Measurements from ENCODE around the gene PTPN23.

PTPN23 gene

DNA sequence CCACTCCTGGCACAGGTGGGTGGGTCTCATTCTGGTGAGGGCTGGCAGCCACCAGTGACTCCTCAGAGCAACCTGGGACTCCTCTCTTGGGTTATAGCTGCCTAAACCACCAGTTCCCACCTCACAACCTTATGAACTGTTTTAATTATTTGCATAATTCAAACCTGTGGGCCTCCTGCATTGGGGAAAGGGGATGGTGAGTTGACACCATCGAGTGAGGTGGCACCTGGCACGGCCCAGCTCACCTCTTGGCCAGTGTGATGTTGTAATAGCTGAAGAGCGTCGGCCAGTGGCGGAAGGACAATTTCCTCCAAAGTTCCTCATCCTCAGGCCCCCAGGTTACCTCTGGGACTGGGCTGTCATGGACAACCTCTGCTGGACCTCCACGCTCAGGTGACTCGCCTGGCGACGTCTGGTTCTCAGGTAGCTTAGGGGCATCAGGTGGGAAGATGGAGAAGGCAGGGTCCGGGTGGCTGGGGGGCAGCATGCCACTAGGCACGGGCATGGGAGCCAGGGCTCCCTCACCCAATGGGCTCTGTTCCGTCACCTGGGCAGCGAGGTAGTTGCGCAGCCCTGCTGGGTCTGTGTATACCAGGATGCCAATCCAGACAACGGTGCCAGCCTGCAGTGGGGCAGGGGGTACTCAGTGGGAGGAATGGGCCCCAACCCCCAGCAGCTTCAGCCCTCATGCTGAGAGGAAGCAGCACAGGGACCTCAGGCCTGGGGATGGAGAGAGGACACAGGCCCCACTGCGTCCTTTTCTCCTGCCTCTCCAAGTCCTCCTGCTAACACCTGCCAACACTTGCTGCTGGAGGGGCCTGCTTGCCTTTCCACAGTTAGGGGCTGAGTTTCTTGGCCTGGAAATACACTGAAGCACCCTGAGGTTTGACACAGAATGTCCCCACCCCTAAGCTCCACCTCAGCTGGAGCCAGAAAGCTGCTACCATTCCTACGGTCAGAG is 38.5 kb downstream of the PTPN23 start:
- DNase-seq (ENCODE audit: low read depth in 2 of 2) = no peak

DNA sequence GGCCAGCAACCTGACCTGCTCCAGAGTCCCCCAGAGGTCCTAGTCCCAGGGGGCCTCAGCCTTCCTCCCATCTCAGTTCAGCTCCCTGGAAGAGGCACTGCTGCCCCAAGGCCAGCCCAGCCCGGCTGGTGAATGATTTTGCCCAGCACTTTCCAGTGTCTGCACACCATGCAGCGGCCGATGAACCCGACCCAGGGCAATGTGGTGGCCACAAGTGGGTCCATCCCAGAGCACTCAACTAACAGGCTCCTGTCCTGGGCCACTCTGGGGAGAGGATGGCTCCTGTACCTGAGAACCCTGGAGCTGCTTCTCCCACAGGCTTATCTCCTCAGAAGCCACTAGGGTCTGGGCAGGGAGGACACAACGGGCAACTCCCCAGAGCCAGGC is 39.2 kb downstream of the PTPN23 start:
- DNase-seq (ENCODE audit: low read depth in 2 of 2) = no peak

DNA sequence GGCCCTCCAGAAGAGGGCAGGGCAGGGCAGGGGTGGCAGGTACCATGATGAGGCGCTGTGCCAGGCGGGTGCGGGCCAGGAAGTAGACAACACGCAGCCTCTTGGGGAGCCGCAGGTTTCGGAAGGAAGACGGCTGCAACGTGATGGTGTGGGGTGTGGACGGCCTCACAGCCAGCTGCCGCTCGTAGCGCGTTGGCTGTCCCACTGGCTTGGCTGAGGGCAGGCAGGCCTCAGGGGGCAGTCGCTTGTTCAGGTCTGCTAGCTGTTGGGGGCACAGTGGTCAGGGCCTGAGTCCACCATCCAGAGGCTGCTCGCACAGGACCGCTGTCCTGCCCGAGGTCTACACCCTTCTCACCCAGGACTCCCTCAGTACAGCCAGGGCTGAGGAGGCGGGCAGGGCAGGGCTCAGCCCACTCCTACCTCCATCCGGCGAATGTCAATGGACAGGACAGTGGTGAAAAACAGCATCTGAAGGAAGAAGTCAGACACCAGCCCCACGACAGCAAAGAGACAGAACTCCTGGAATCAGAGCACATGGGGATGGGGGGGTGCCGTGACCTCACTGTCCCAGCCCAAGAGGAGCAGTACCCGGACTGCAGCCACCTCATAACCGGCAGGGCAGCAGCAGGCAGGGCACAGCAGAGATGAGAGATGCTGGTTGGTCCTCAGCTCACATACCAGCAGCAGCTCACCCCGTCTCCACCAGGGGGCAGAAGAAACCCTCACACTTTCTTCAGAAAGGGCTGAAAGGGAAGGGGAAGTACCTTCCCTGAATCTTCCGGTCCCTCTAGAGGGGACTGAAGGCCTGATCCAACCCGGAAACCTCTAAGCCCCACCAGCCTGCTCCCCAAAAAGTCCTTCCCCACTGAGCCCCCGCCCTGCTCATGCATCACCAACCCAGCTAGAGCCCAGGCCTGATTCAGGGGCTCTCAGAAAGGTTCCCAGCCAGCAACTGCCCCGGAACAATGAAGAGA is 40.0 kb downstream of the PTPN23 start:
- DNase-seq (ENCODE audit: low read depth in 2 of 2) = peak; percentile 74 to 83

DNA sequence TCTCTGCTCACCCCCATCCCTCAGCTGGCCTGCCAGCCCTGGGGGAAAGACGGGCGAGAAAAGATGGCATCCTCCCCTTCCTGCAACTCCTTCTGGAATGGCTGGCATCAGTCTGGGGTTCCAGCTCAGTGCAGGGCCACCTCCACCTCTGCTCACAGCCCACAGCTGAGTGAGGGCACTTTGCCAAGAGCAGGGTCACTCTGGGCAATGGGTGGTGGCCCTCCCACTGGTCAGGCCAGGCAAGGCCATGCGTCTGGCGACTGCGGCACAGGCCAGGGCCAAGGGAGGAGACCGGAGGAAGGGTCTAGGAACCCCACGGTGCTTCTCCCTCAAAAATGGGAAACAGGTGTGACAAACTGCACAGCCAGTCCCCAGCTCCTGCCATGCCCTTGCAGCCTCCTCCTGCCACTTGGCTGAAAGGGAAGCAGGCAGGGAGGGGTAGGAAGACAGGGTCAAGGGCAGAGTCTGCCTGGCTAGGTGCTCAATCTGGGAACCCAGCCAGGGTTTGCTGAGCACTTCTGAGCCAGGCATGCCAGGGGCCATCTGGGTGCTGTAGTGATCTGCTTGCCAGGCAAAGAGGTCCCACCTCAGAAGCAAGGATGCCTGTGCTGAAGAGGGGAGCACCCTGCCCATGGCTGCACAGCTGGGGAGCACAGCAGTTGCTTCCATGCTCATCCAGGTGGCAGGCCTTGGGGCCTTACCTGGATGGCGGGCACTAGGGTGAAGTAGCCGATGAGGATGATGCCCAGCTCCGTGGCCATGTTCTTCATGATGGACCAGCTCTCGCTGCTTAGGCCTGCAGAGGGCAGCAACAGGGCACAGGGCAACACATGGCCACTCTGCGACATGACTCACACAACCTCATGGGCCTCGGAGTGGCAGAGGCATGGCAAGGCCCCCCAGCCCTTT is 41.2 kb downstream of the PTPN23 start:
- no peak for DNase-seq (ENCODE audit: low read depth in 2 of 2)

DNA sequence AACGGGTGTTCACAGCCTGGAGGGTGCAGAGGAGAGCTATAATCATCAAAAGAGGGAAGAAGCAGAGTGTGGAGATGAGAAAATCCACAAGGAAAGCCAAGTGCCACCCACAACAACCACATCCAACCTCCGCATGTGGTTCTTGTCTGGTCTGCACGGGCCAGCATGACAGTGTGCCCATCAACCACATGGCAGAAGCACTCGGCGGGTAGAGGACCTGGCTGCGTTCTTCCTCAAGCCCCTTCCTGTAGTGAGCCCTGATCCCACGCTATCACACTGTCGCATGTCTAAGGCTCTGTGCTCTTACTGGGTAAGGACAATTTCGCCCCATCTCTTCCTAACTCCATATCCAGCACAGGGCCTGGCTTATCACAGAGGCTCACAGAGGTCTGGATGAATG is 41.9 kb downstream of the PTPN23 start:
- no peak for DNase-seq (ENCODE audit: low read depth in 2 of 2)

DNA sequence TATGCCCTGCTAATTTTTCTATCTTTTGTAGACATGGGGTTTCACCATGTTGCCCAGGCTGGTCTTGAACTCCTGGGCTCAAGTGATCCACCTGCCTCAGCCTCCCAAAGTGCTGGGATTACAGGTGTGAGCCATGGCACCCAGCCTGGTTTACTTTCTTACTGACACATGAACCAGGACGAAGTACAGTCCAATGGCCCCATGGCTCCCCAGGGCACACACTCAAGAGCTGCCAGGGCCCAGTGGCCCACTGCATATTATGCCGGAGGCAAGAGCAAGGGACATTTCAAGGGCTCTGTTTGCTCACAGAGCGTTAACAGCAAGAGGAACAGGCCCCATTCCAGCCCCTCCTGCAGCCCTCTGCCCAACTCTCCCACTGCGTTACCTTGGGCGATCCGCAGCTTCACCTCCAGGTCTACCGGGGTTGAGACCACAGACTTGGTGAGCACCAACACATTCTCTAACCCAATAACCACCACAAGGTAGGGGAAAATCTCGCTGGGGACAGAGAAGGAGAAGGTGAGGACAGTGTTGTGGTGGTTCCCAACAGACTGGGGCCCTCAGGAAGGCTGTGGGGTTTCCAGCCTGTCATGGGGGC is 42.8 kb downstream of the PTPN23 start:
- no peak for DNase-seq (ENCODE audit: low read depth in 2 of 2)

DNA sequence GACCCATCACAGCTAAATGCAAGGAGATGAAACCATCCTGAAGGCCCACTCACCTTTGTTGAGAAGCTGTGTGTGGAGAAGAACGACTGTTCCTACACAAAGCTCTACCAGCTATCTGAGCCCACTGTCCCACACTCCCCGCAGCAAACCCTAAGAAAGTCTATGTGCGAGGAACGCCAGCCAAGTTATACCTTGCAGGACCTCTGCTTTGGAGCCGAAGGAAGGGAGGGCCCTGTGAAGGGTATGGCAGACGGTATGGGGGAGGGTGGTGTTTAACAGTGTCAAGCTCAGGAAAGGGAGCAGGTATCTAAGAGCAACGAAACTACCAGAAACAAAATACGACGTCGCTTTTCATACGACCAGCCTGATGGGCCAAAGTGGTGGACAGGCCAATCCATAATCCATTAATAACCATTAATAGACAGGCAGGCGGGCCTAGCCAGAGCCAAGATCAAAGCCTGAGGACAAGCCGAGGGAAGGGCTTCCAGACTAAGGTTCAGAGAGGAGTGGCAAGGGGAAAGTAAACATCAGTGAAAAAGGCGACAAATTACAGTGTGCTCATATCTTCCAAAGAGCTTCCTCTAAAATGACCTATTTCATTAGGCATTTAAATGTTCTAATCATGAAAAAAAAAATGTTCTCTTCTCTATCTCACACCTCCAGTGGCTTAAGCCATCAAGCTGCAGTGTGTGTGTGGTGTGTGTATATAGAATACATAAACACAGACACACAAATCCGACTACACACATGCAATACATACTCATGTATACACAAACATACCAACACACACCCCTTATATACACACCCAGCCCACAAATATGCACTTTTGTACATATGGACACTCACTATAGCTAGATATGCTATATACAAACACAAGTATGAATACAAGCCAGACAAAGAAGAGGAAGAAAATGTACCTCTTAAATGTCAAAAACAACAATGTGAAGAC is 43.9 kb downstream of the PTPN23 start:
- DNase-seq (ENCODE audit: low read depth in 2 of 2) = no peak

DNA sequence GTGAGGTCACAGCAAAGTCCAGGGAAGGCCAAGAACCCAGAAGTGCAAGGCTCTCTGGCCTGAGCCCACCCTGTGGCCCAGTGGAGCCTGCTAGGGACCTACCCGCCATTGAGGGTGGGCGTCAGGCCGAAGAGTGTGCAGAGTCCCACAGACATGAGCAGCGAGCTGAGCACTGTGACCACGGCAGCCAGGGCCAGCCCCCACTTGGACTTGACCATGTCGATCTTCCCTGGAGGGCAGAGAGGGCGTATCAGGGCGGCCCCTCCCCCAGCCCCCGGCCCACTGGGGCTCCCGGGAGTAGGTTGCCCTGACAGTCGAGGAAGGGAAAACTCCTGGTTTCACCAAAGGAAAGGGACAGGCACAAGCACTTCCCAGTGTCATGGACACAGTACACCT is 44.6 kb downstream of the PTPN23 start:
- no peak for DNase-seq (ENCODE audit: low read depth in 2 of 2)

DNA sequence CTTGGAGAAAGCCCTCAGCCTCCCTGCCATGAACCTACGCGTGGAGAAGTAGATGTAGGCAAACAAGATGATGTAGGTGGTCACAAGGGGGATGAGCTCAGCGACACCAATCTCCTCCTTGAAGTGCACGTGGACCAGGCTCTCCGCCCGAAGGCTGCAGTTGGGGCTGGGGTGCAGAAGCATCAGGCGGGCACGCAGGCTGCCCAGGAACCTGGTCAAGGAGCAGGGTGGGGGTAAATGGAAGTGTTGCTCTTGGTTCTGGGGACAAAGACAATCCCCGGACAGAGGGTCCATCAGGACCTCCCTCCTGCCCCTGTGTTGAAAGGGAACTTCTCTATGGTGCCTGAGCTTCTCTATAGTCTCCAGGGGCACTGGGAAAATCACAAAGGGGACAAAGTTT is 45.1 kb downstream of the PTPN23 start:
- DNase-seq (ENCODE audit: low read depth in 2 of 2) = no peak

DNA sequence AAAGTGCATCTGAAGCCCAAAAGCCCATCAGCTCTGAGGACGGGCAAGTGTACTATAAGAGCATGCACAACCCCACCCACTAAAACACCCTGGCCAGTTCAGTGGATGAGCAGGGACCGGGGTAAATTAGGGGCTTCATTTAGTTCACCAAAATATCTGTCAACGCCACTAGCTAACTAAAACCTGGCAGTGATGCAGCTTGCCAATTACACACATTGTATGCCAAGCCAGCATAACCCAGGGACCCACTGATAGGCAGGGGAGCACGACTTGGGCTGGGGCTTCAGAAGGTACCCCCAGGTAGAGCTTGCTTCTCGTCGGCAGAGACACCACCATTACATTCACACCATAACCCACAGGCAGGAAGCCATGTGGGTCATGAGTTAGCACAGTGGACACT is 47.0 kb downstream of the PTPN23 start:
- no peak for DNase-seq (ENCODE audit: low read depth in 2 of 2)

DNA sequence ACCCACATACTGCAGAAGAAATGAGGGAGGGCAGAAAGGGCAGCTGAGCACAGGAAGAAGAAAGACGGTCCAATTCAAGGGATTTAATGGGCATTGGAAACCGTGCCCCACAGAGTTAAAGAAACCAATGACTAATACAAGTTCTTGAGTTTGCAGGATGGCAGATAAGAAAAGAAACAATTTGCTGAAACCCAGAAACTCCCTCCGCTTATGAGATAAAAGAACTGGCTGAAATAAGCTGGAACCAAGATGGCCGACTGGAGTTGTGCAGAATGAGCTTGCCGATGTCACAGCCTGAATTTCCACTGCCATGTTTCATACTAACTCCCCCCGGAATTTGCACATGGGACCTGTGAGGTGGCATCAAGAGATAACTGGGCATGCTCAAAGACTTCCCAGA is 47.8 kb downstream of the PTPN23 start:
- no peak for DNase-seq (ENCODE audit: low read depth in 2 of 2)

DNA sequence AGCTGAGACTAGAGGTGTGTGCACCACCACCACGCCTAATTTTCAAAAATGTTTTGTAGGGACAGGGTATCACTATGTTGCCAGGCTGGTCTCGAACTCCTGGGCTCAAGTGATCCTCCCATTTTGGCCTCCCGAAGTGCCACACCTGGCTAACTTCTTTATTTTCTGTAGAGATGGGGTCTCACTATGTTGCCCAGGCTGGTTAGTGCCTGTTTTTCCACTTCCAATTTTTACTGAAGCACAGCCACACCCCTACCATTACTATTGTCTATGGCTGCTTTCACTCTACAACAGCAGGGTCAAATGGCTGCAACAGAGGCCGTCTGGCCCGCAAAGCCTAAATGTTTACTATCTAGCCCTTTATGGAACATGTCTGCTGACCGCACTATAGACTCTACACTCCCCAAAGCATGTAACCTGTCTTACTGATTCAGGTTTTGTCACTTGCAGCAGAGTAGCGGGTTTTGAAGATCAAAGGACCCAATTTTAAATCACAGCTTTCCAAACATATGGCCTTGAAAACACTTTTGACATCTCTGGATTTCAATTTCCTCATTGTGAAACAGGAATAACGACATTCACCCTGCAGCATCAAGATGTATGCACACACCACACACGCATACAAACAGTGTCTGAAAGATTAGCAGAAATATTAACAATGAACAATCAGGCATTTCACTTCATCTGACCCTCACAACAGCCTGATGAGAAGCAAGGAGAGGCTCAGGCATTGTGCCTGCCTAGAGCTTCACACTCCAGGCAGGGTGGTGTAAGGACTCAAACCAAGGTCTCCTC is 48.9 kb downstream of the PTPN23 start:
- no peak for DNase-seq (ENCODE audit: low read depth in 2 of 2)

DNA sequence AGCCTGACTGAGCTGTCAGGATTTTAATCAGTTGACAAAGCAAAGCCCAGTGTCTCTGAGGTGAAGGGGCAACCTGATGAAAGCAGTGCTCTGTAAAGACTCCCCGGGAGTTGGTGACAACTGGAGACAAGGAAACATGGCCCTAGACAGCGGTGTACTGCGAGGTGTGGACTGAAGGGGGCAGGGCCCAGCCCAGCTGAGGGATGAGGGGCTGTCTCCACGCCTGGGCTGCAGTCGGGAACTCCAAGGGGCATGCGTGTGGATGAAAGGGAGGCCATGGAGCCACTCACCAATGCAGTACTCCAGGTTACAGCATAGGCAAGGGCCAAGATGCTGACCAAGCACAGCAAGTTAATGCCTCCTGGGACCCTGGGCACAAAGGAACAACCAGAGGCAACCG is 49.8 kb downstream of the PTPN23 start:
- DNase-seq (ENCODE audit: low read depth in 2 of 2) = no peak

DNA sequence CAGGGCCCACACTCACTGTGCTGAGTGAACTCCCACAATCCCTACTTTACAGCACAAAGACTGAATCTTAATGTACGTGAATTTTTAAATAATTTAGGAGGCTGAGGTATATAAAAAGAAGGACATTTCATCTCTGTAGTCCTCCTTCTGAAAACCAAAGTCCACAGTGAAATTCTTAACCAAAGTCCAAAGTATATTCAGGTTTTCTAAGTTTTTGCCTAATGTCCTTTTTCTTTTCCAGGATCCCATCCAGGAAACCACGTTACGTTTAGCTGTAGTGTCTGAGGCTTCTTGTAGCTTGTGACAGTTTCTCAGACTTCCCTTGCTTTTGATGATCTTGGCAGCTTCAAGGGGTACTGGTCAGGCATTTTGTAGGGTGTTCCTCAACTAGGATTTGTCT is 50.4 kb downstream of the PTPN23 start:
- DNase-seq (ENCODE audit: low read depth in 2 of 2) = no peak

DNA sequence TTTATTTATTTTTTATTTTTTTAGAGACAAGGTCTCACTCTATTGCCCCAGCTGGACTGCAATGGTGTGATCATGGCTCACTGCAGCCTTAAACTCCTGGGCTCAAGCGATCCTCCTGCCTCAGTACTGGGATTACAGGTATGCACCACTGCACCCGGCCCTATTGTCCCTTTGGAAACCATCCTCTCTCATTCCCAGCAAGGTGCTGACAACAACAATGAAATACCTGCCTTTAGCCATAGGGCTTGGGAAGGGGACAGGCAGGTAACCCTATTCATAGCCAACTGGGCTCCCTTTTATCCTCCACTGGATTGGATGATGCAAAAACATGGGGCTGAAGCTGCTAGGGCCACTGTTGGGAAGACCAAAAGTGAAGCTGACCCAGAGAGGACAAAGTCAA is 51.9 kb downstream of the PTPN23 start:
- no peak for DNase-seq (ENCODE audit: low read depth in 2 of 2)

DNA sequence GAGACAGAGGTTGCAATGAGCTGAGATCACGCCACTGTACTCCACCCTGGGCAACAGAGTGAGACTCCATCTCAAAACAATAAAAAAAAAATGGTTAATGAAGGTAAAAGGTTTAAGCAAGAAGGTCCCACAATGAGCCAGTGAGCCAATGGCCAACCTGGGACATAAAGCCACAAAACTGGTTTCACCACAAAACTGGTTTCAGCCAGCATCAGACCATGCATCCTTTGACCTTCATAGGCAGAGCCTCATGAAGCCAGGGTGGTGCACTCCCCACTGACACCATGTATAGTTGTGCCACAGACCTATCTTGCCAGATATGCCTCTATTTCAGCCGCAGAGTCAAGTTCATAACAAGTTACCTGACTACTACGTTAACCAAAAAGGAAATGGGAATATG is 53.0 kb downstream of the PTPN23 start:
- DNase-seq (ENCODE audit: low read depth in 2 of 2) = no peak

DNA sequence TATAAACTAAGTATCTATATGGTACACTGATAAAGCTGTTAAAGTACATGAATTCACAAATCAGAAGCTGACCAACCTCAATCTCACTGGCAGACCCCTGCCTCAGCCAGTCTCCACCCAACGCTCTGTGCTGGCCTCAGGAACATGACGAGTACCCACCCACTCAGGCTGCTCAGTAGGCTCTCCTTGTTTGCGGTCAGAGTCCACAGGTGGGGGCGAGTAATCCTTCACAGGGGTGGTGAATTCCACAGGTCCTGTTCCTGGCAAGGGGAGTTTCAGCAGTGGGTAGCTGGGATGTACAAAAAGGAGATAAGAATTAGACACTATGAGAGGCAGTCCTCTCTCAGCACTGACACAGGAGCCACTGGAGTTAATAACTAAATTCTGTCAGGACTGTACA is 54.0 kb downstream of the PTPN23 start:
- DNase-seq (ENCODE audit: low read depth in 2 of 2) = no peak

DNA sequence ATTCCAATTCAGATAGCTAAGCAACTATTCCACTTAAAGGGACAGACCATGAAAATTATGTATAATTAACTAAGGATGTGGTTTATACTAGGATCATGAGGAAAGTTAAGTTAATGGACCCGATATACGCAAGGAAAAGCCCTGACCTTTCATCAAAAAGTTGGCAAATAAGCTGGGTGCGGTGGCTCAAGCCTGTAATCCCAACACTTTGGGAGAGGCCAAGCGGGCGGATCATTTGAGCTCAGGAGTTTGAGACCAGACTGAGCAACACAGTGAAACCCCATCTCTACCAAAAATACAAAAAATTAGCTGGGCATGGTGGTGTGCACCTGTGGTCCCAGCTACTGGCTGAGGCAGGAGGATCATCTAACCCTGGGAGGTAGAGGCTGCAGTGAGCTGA is 55.4 kb downstream of the PTPN23 start:
- DNase-seq (ENCODE audit: low read depth in 2 of 2) = no peak

DNA sequence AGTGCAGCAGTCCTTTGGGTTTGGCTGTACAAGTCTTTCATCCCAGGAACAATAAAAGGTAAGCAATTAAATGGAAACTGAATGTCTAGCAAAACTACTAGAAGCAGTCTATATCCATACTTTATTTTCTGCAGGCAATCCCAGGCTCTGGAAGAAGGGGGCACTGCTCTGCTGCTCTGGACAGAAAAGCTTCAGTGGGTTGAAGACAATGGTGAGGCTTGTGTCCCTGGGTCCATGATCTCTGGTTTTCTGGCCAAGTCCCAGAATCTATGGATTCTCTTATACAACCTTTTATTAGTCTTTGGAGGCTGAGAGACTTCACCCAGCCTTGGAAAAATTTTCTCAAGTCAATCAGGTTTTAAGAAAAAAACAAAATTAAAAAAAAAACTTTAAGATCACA is 59.3 kb downstream of the PTPN23 start:
- no peak for DNase-seq (ENCODE audit: low read depth in 2 of 2)

Data from stimulated activated CD4-positive, alpha-beta T cell treated with anti-CD3 and anti-CD28 coated beads, Interleukin-1b, Interleukin-23, amount 100 ng/mL, for 1 hour (primary cell).